GM19324 (cell line): ENCODE results near the gene MTF1.
"Not testable (repeated sequence)": the region's sequence is repeated elsewhere in the genome, so short reads cannot be mapped to it uniquely, and the experiment has no call there.

ENCODE experiments used
- ATAC-seq: cut with Tn5 transposase; IDR thresholded peaks from one replicate; pipeline ENCODE4 v1.9.1; 2021; ENCODE audit warnings: mild to moderate bottlenecking, moderate library complexity; ENCODE audit not compliant: unreplicated experiment, low FRiP score

The MTF1 gene

GRCh38 chr1:37859507-37860345 is at the start of gene MTF1:
Gene MTF1 (minus strand): TSS chr1:37859592. CDS start chr1:37857658, 1,934 bp downstream.
- ATAC-seq = peak; percentile 94

GRCh38 chr1:37908531-37908930 is 49.1 kb upstream of the MTF1 start:
- ATAC-seq = not testable (repeated sequence)

GRCh38 chr1:37907416-37908125 is 48.2 kb upstream of the MTF1 start:
- not testable (repeated sequence) for ATAC-seq

GRCh38 chr1:37906591-37906990 is 47.2 kb upstream of the MTF1 start:
- ATAC-seq = not testable (repeated sequence)

- ATAC-seq = no peak
Measured at GRCh38 chr1:37905727-37906126, 46.3 kb upstream of the MTF1 start.

GRCh38 chr1:37903921-37904320 is 44.5 kb upstream of the MTF1 start:
- ATAC-seq = not testable (repeated sequence)

GRCh38 chr1:37902983-37903382 is 43.6 kb upstream of the MTF1 start:
- ATAC-seq = no peak

GRCh38 chr1:37901893-37902225 is 42.5 kb upstream of the MTF1 start:
- peak; percentile 27 for ATAC-seq

- peak; percentile 65 for ATAC-seq
Measured at GRCh38 chr1:37901191-37901892, 42.0 kb upstream of the MTF1 start.

GRCh38 chr1:37897563-37897962 is 38.2 kb upstream of the MTF1 start:
- not testable (repeated sequence) for ATAC-seq

GRCh38 chr1:37893673-37894072 is 34.3 kb upstream of the MTF1 start:
- ATAC-seq = no peak

GRCh38 chr1:37892151-37893047 is 33.0 kb upstream of the MTF1 start:
- ATAC-seq = no peak

- ATAC-seq = no peak
Measured at GRCh38 chr1:37890378-37891014, 31.1 kb upstream of the MTF1 start.

- no peak for ATAC-seq
Measured at GRCh38 chr1:37888022-37888700, 28.8 kb upstream of the MTF1 start.

- no peak for ATAC-seq
Measured at GRCh38 chr1:37884145-37884544, 24.8 kb upstream of the MTF1 start.

GRCh38 chr1:37883671-37884070 is 24.3 kb upstream of the MTF1 start:
- ATAC-seq = no peak

GRCh38 chr1:37879865-37880264 is 20.5 kb upstream of the MTF1 start:
- ATAC-seq = no peak

GRCh38 chr1:37878071-37878470 is 18.7 kb upstream of the MTF1 start:
- ATAC-seq = no peak

GRCh38 chr1:37875833-37876232 is 16.4 kb upstream of the MTF1 start:
- ATAC-seq = no peak
